Measurements from ENCODE around the gene ST7L. TPM values are rescaled to one million over a fixed set of nuclear protein-coding genes. Genes with fewer than 3 reads are reported as not detected.

ST7L gene
- polyA plus RNA-seq, 2 of the 4 experiments (the other 2 are of a cell fraction): 10.5 to 10.8 TPM

- POLR2A ChIA-PET: no interaction called here
- H3K4me2 ChIP-seq: no peak overlapping the region; the same call in 1 of the 3 replicates
These were observed 42.7 kb downstream of the ST7L start for GRCh38 chr1:112576240-112576639.

DNA sequence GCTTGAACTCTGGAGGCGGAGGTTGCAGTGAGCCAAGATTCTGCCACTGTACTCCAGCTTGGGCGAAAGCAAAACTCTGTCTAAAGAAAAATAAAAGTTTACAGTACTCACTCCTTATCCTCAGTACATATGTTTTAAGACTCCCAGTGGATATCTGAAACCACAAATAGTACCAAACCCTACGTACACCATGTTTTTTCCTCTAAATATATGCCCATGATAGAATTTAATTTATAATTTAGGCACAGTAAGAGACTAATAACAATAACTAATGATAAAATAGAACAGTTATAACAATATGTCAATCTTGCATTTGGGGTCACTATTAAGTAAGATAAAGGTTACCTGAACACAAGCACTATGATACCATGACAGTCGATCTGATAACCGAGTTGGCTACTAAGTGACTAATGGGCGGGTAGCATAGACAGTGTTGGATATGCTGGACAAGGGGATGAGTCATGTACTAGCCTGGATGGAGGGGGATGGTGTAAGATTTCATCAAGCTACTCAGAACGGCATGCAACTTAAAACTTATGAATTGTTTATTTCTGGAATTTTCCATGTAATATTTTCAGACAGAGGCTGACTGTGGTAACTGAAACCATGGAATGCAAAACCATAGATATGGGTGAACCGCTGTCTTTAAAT is 43.7 kb downstream of the ST7L start:
- H3K4me2 ChIP-seq: peak overlapping the region; percentile 71

More at GRCh38 chr1:112576240-112576639, 42.7 kb downstream of the ST7L start:
- CTCF ChIA-PET: interaction anchor here (0.6 to 1.3 kb wide), 3 partner anchors 74 to 1047 kb away, joined by 3 to 4 read pairs (median 3); no protein-coding TSS in a partner anchor
- ATAC-seq: no peak
- 94% methylated on average over 3 of the region's 3 CpGs for WGBS (ENCODE audit: missing lambda C conversion rate)
- no peak for DNase-seq (ENCODE audit: low read depth in 1 of 2, low spot score in 1 of 2)
- Histone ChIP-seq H3K4me3 (no peak overlapping the region), H3K4me1 (peaks cover 14% of the 10 kb centered on the region), H3K27ac (peak overlapping the region; percentile 66 to 77; a peak in 4 of 6 replicates), H3K9me3 (no peaks in the 10 kb centered on the region)
- TF ChIP-seq NPAS2 (CRISPR knock-in tag; IDR thresholded peaks at IDR 0.05; ENCODE audit: borderline replicate concordance) (no peak), EHF (CRISPR knock-in tag; IDR thresholded peaks at IDR 0.05) (no peak), PBX3 (IDR thresholded peaks at IDR 0.05) (no peak), KDM5A (IDR thresholded peaks at IDR 0.05) (no peak), TP53 (CRISPR knock-in tag; IDR thresholded peaks at IDR 0.05) (no peak), ZSCAN20 (CRISPR knock-in tag; IDR thresholded peaks at IDR 0.05) (no peak), ESRRA (IDR thresholded peaks at IDR 0.05; ENCODE audit: borderline replicate concordance, low read length) (no peak), HEYL (CRISPR knock-in tag; IDR thresholded peaks at IDR 0.05) (no peak), HOXB5 (CRISPR knock-in tag; IDR thresholded peaks at IDR 0.05) (no peak), NFE2L2 (conservative IDR thresholded peaks at IDR 0.05; ENCODE audit: low read length) (no peak), BHLHE40 (IDR thresholded peaks at IDR 0.05; ENCODE audit: low read depth, low read length) (no peak), HDAC2 (IDR thresholded peaks at IDR 0.05) (no peak), JUNB (IDR thresholded peaks at IDR 0.05) (no peak), SMC3 (IDR thresholded peaks at IDR 0.05) (no peak), RARB (CRISPR knock-in tag; IDR thresholded peaks at IDR 0.05) (no peak), RCOR1 (IDR thresholded peaks at IDR 0.05; ENCODE audit: low read depth, low read length) (no peak), CBX8 (IDR thresholded peaks at IDR 0.05) (no peak)
- TF ChIP-seq, protein P1, sequence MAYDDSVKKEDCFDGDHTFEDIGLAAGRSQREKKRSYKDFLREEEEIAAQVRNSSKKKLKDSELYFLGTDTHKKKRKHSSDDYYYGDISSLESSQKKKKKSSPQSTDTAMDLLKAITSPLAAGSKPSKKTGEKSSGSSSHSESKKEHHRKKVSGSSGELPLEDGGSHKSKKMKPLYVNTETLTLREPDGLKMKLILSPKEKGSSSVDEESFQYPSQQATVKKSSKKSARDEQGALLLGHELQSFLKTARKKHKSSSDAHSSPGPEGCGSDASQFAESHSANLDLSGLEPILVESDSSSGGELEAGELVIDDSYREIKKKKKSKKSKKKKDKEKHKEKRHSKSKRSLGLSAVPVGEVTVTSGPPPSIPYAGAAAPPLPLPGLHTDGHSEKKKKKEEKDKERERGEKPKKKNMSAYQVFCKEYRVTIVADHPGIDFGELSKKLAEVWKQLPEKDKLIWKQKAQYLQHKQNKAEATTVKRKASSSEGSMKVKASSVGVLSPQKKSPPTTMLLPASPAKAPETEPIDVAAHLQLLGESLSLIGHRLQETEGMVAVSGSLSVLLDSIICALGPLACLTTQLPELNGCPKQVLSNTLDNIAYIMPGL (CRISPR knock-in tag; IDR thresholded peaks at IDR 0.05; ENCODE audit: borderline replicate concordance): no peak
- TF ChIP-seq, protein P2, sequence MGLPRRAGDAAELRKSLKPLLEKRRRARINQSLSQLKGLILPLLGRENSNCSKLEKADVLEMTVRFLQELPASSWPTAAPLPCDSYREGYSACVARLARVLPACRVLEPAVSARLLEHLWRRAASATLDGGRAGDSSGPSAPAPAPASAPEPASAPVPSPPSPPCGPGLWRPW (IDR thresholded peaks at IDR 0.05): no peak
- FAIRE-seq: no peak

More for the DNA sequence above, 43.7 kb downstream of the ST7L start:
- ATAC-seq (peak; percentile 91 to 99), DNase-seq (ENCODE audit: low read depth in 1 of 2, low spot score in 1 of 2) (peak; percentile 16 to 71), FAIRE-seq (no peak)
- 49% methylated on average over 8 of the region's 8 CpGs for WGBS (ENCODE audit: missing lambda C conversion rate)
- Histone ChIP-seq H3K4me1 (peaks cover 14% of the 10 kb centered on the region), H3K4me3 (no peak overlapping the region), H3K9me3 (no peaks in the 10 kb centered on the region), H3K27ac (peak overlapping the region; percentile 66 to 77; a peak in 5 of 6 replicates)
- CTCF ChIA-PET: interaction anchor here (0.6 to 1.3 kb wide), 3 partner anchors 21 to 184 kb away, joined by 3 to 4 read pairs (median 3); no protein-coding TSS in a partner anchor
- TF ChIP-seq REST (IDR thresholded peaks at IDR 0.05): no peak
- TF ChIP-seq FOSL2 (IDR thresholded peaks at IDR 0.05): no peak
- TF ChIP-seq FOSL2 (CRISPR knock-in tag; IDR thresholded peaks at IDR 0.05): peak; percentile 84
- TF ChIP-seq CEBPB (IDR thresholded peaks at IDR 0.05): no peak
- no peak for TF ChIP-seq RNF2 (IDR thresholded peaks at IDR 0.05; ENCODE audit: borderline replicate concordance, low read depth)
- no peak for TF ChIP-seq TP53 (CRISPR knock-in tag; IDR thresholded peaks at IDR 0.05)
- no peak for TF ChIP-seq FOSB (CRISPR knock-in tag; IDR thresholded peaks at IDR 0.05)
- TF ChIP-seq NR3C1 (IDR thresholded peaks at IDR 0.05): no peak
- POLR2A ChIA-PET: interaction anchor here (0.5 kb wide), 1 partner anchor 109 kb away, joined by 4 read pairs; no protein-coding TSS in a partner anchor
